GM18870 (cell line): Measurements from ENCODE around the gene CHST14.

Source experiments
- ATAC-seq: cut with Tn5 transposase; IDR thresholded peaks from one replicate; pipeline ENCODE4 v1.9.1; 2021; ENCODE audit warnings: moderate library complexity; ENCODE audit not compliant: unreplicated experiment

Gene CHST14

GRCh38 chr15:40461958-40462357 lies 8.8 kb upstream of the CHST14 start:
- no peak for ATAC-seq

GRCh38 chr15:40463279-40463678 lies 7.5 kb upstream of the CHST14 start:
- ATAC-seq: no peak

DNA sequence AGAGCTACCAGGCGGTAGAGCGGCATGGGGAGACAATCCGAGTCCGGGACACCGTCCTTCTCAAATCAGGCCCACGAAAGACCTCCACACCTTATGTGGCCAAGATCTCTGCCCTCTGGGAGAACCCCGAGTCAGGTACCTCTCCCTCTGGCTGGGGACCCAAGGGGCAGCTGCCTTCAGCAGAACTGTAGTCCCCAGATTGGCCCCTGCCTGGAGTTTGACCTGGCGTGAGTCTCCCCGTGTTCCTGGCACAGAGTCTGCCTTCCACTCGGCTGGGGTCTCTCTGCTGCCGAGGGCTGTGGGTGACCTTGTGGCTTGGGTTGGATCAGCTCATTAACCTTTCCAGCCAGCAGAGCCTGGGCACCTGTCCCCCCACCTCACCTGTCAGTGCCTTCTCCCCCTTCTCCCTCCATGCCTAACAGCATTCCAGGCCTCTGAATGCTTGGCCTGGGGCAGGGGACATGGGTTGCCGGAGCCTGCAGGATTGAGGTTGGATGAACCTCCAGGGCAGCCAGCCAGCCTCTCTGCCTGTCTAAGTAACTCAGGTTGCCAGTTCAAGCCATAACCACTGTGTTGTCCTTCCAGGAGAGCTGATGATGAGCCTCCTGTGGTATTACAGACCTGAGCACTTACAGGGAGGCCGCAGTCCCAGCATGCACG lies 6.8 kb upstream of the CHST14 start:
- ATAC-seq: no peak

GRCh38 chr15:40464595-40465185 lies 6.1 kb upstream of the CHST14 start:
- ATAC-seq: no peak

- no peak for ATAC-seq
Observed at GRCh38 chr15:40465939-40466338, 4.8 kb upstream of the CHST14 start.

DNA sequence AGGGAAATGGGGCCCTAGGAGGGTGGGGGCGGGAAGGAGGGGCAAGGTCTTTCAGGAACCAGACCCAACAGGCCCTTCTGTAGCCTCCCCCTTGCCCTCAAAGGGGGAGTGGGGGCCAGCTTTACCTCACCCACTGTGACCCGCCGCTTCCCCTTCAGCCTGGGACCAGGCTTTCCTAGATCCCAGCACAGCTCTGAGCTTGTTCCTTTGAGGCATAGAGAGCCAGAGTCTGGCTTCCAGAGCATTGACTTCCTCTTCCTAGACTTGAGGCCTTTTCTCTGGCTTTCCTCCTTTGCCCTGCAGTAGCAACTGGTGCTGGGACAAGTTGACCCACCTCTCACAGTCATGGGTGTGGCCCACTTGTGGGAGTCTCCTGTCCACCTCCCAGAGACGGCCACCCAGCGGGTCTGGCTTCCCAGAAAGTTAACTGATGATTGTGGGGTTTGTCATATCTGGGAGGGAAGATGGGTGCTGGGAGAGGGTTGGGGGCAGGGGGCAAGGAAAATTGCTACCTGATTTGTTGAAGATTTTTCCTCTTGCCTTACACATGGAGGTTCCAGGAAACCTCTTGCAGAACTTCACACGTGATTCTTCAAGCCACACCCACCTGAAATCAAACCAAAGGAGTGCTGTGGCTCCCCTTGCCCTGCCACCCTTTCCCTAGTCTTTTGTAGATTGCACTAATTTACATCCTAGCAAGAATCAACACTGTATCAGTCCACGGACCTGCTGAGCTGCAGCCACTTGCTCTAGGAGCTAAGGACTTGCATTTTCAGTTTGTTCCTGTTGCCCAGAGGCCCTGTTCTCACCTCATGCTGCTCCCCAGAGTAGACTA lies 4.1 kb upstream of the CHST14 start:
- ATAC-seq: no peak

DNA sequence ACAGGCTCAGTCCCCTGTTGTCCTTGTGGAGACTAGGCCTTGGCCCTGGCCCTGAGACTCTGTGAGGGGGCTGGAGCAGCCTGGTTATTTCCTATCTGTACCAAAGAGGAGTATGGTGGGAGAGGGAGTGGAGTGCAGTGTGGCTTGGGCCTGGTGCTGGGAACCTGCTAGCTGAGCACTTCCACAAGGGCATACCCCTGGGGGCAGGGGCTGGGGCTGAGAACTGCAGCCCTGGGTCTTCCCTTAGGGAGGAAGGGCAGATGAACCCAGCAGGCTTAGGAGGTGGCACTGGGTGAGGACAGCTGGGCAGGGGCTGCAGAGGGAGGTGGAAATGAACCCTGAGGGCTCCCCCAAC lies 3.5 kb upstream of the CHST14 start:
- ATAC-seq: no peak

- no peak for ATAC-seq
Observed at GRCh38 chr15:40468898-40469331, 1.9 kb upstream of the CHST14 start.

GRCh38 chr15:40469776-40470390 lies 901 bp upstream of the CHST14 start:
- no peak for ATAC-seq

DNA sequence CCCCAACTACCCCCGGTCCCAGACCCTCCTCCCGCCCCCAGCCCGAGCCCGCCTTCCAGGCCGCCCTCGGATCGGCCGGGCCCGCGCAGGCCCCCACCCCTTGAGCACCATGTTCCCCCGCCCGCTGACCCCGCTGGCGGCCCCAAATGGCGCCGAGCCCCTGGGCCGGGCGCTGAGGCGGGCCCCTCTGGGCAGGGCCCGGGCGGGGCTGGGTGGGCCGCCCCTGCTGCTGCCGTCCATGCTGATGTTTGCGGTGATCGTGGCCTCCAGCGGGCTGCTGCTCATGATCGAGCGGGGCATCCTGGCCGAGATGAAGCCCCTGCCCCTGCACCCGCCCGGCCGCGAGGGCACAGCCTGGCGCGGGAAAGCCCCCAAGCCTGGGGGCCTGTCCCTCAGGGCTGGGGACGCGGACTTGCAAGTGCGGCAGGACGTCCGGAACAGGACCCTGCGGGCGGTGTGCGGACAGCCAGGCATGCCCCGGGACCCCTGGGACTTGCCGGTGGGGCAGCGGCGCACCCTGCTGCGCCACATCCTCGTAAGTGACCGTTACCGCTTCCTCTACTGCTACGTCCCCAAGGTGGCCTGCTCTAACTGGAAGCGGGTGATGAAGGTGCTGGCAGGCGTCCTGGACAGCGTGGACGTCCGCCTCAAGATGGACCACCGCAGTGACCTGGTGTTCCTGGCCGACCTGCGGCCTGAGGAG lies 472 bp downstream of the CHST14 start:
- ATAC-seq: no peak

DNA sequence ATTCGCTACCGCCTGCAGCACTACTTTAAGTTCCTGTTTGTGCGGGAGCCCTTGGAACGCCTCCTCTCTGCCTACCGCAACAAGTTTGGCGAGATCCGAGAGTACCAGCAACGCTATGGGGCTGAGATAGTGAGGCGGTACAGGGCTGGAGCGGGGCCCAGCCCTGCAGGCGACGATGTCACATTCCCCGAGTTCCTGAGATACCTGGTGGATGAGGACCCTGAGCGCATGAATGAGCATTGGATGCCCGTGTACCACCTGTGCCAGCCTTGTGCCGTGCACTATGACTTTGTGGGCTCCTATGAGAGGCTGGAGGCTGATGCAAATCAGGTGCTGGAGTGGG lies 995 bp downstream of the CHST14 start:
- ATAC-seq: no peak

GRCh38 chr15:40472171-40472727 lies 1.5 kb downstream of the CHST14 start:
- no peak for ATAC-seq

- no peak for ATAC-seq
Observed at GRCh38 chr15:40474581-40474980, 3.8 kb downstream of the CHST14 start.

GRCh38 chr15:40477642-40478327 lies 7.0 kb downstream of the CHST14 start:
- ATAC-seq: no peak

DNA sequence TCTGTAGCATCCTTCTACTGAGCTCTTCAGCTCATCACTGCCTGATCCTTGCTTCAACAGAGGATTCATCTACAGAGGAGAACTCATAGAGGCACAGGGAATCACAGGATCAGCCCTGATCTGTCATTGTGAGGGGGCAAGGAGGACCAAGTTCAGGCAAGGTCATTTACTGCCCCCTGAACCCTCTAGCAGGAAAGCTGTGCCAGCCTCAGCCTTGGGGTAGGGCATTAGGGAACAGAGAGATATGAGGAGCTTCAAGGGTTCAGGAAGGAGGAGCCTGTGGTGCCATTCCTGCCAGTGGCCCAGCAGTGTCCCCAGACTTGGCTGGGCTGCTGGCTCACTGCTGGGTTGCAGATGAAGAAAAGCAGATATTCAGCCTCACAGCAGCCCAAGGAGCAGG lies 8.2 kb downstream of the CHST14 start:
- ATAC-seq: no peak

GRCh38 chr15:40481341-40482074 lies 10.7 kb downstream of the CHST14 start:
- no peak for ATAC-seq

DNA sequence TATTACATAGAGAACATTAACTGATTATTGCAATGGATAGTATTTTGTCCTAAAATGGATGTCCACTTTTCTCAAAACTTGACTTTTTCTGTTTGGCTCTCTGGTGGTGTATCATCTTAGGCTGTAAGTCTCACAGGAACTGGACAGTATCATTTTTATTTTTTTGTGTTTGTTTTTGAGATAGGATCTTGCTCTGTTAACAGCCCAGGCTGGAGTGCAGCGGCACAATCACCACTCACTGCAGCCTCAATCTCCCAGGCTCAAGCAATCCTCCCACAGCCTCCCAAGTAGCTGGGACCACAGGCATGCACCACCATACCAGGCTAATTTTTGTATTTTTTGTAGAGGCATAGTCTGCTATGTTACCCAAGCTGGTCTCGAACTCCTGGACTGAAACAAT lies 13.1 kb downstream of the CHST14 start:
- ATAC-seq: no peak

DNA sequence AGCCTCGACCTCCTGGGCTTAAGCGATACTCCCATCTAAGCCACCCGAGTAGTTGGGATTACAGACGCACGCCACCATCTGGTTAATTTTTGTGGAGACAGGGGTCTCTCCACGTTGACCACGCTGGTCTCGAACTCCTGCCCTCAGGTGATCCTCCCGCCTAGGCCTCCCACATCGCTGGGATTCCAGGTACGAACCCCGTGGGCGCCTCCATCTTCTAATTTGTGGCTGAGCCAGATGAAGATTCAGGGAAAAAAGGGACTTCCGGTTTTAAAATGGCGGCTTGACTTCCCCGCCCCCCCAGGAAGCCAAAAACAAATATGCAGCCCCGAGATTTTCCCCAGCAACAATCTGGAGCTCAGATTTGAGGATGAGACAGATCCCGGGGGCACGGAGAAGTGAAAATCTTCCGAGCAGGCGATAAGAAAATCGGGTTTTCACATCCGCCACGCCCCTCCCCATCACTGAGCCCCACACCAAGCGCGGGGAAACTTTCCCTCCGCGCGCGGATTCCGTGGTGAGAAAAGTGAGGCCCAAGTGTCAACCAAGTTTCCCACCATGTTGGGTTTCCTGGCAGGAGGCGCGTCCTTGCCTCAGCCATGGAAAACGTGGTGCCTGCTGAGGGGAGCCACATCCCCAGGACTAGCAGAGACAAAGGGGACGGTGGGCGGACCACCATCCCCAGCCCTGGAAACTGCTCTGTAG lies 15.4 kb downstream of the CHST14 start:
- no peak for ATAC-seq
